ENCODE data around the gene ZNF254. TPM values are rescaled to one million over a fixed set of nuclear protein-coding genes. Genes with fewer than 3 reads are reported as not detected.
"Not testable (repeated sequence)": the region's sequence is repeated elsewhere in the genome, so short reads cannot be mapped to it uniquely, and the experiment has no call there.

ZNF254 gene
- total and polyA plus RNA-seq, 4 donors: 17.2 to 63.0 (median 26.5) TPM

DNA sequence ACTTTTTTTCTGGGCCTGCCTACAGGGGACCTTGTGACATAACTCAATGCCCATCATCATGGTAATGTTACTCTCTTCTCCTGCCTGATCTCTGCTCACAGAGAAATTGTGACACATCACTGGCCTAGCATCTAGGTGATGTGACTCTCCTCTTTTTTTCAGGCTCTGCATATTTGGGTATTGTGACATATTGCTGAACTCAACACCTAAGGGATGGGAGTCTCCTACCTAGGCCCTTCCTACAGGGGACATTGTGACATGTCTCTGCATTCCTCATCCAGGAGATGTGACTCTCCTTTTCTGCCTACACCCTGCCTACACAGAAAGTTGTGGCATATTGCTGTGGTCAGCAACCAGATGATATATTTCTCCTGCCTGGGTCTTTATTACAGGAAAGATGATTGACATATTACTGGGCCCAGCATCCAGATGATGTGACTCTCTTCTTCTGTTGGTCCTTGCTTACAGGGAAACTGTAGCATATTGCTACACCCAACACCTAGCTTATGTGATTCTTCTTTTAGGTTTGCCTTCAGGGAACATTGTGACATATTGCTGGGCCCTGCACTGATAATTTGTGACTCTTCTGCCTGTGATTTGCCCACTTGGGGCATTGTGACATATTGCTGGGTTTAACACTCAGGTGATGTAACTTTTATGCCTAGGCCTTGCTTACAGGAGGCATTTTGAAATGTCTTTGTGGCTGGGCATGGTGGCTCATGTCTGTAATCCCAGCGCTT lies 21.0 kb upstream of the ZNF254 start:
- no peak for DNase-seq (ENCODE audit: low read depth in 4 of 6, low spot score in 6 of 6)
- H3K27ac ChIP-seq (ENCODE audit: low read depth, low read length): no peak overlapping the region
- no peaks in the 10 kb centered on the region for H3K27me3 ChIP-seq (ENCODE audit: control insufficient read depth, insufficient read depth, low read length)
- H3K4me1 ChIP-seq (ENCODE audit: control insufficient read depth, insufficient read depth, low read length): no peaks in the 10 kb centered on the region
- H3K4me3 ChIP-seq (ENCODE audit: low read depth, low read length): no peak overlapping the region
- H3K9me3 ChIP-seq (ENCODE audit: control insufficient read depth, insufficient read depth, low read length): no peaks in the 10 kb centered on the region
- no CpG with 5 or more reads among the region's 1 CpG for WGBS (ENCODE audit: insufficient coverage)
- H3K36me3 ChIP-seq (ENCODE audit: control insufficient read depth, insufficient read depth, low read length): peaks cover 7% of the 10 kb centered on the region

DNA sequence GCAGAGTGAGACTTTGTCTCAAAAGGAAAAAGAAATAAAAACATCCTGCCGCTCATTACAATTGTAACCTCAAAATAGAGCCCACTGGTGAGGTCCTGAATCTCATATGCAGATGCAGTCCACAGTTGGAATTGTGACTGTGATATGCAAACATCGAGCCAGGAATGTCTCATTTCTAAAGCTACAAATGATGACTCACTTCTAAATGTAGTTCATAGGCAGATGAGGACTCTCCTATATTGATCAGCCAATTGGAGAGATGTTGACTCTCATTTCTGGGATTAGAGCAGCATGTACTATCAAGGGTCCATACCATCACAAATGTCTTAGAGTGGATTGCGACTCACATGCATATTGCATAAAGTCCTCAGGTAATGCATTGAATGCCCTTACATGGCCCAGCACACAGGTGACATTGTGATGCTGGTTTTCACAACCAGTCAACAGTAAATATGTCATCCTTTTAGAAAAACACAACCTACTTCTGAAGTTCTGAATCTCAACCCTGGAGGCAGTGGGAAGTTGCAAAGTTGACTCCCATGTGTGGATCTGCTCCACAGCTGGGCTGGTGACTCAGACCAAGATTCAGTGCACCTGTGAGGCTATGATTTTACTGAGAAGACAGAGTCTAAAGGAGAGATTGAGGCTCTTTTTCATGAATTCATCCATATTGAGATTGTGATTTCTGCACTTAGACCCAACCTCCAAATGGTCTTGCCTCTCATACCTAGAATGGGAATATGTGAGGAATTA lies 16.9 kb upstream of the ZNF254 start:
- Histone ChIP-seq H3K27ac (ENCODE audit: low read depth, low read length) (no peak overlapping the region), H3K27me3 (ENCODE audit: control insufficient read depth, insufficient read depth, low read length) (no peaks in the 10 kb centered on the region), H3K36me3 (ENCODE audit: control insufficient read depth, insufficient read depth, low read length) (peaks cover 7% of the 10 kb centered on the region), H3K9me3 (ENCODE audit: control insufficient read depth, insufficient read depth, low read length) (no peaks in the 10 kb centered on the region), H3K4me1 (ENCODE audit: control insufficient read depth, insufficient read depth, low read length) (no peaks in the 10 kb centered on the region), H3K4me3 (ENCODE audit: low read depth, low read length) (no peak overlapping the region)
- no peak for DNase-seq (ENCODE audit: low read depth in 4 of 6, low spot score in 6 of 6)
- WGBS (ENCODE audit: insufficient coverage): 100% methylated on average over 1 of the region's 3 CpGs

DNA sequence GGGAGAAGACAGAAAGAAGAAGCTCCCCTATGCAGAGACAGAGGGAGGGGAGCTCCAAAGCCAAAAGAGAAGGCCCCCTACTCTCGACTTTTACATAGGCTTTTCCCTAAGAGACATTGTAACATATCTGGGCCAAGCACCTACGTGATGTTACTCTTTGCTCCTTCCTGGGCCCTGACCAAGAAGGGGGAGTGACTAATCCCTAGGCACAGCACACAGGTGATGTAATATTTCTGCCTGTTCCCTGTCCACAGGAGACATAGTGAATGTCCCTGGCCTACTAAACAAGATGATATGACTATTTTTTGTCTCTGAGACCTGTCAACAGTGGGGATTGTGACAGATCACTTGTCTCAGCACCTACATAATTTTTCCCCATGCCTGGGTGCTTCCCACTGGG lies 15.9 kb upstream of the ZNF254 start:
- H3K9me3 ChIP-seq (ENCODE audit: control insufficient read depth, insufficient read depth, low read length): no peaks in the 10 kb centered on the region
- no peaks in the 10 kb centered on the region for H3K27me3 ChIP-seq (ENCODE audit: control insufficient read depth, insufficient read depth, low read length)
- 100% methylated on average over 1 of the region's 2 CpGs for WGBS (ENCODE audit: insufficient coverage)
- DNase-seq (ENCODE audit: low read depth in 4 of 6, low spot score in 6 of 6): no peak
- H3K27ac ChIP-seq (ENCODE audit: low read depth, low read length): no peak overlapping the region
- H3K4me1 ChIP-seq (ENCODE audit: control insufficient read depth, insufficient read depth, low read length): no peaks in the 10 kb centered on the region
- no peak overlapping the region for H3K4me3 ChIP-seq (ENCODE audit: low read depth, low read length)
- peaks cover 7% of the 10 kb centered on the region for H3K36me3 ChIP-seq (ENCODE audit: control insufficient read depth, insufficient read depth, low read length)

DNA sequence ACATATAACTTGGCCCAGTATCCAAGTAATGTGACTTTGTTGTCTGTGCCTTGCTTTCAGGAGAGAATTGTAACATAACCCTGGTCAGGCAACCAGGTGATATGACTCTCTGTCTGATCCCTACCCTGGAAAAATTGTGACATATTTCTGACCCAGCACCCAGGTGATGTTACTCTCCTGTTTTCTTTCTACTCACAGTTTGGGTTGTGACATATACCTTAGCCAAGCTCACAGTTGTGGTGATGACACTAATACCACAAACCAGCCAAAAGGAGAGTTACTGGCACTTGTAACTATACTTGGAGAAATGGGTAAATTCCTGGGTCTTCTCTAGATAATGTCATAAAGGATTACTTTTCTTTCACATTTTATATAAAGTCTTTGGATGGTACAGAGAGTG lies 14.3 kb upstream of the ZNF254 start:
- no peak overlapping the region for H3K4me3 ChIP-seq (ENCODE audit: low read depth, low read length)
- H3K9me3 ChIP-seq (ENCODE audit: control insufficient read depth, insufficient read depth, low read length): no peaks in the 10 kb centered on the region
- H3K4me1 ChIP-seq (ENCODE audit: control insufficient read depth, insufficient read depth, low read length): no peaks in the 10 kb centered on the region
- H3K36me3 ChIP-seq (ENCODE audit: control insufficient read depth, insufficient read depth, low read length): peaks cover 6% of the 10 kb centered on the region
- DNase-seq (ENCODE audit: low read depth in 4 of 6, low spot score in 6 of 6): no peak
- no peak overlapping the region for H3K27ac ChIP-seq (ENCODE audit: low read depth, low read length)
- H3K27me3 ChIP-seq (ENCODE audit: control insufficient read depth, insufficient read depth, low read length): no peaks in the 10 kb centered on the region

DNA sequence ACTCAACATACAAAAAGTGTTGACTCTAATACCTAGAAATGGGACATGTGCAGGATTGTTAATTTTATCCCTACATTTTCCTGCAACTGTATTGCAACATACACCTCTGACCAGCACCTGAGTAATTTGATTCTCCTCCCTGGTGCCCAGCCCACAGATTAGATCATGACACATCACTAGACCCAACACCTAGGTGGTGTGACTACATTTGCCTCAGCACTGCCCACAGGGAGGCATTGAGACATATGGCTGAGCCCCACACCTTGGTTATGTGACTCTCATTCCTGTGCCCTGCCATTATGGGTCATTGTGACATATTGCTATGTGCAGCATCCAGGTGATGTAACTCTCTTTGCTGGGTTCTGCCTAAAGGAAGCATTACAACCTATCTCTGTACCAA lies 13.2 kb upstream of the ZNF254 start:
- Histone ChIP-seq H3K36me3 (ENCODE audit: control insufficient read depth, insufficient read depth, low read length) (no peaks in the 10 kb centered on the region), H3K4me1 (ENCODE audit: control insufficient read depth, insufficient read depth, low read length) (no peaks in the 10 kb centered on the region), H3K9me3 (ENCODE audit: control insufficient read depth, insufficient read depth, low read length) (no peaks in the 10 kb centered on the region), H3K4me3 (ENCODE audit: low read depth, low read length) (no peak overlapping the region), H3K27me3 (ENCODE audit: control insufficient read depth, insufficient read depth, low read length) (no peaks in the 10 kb centered on the region), H3K27ac (ENCODE audit: low read depth, low read length) (no peak overlapping the region)
- no peak for DNase-seq (ENCODE audit: low read depth in 4 of 6, low spot score in 6 of 6)

DNA sequence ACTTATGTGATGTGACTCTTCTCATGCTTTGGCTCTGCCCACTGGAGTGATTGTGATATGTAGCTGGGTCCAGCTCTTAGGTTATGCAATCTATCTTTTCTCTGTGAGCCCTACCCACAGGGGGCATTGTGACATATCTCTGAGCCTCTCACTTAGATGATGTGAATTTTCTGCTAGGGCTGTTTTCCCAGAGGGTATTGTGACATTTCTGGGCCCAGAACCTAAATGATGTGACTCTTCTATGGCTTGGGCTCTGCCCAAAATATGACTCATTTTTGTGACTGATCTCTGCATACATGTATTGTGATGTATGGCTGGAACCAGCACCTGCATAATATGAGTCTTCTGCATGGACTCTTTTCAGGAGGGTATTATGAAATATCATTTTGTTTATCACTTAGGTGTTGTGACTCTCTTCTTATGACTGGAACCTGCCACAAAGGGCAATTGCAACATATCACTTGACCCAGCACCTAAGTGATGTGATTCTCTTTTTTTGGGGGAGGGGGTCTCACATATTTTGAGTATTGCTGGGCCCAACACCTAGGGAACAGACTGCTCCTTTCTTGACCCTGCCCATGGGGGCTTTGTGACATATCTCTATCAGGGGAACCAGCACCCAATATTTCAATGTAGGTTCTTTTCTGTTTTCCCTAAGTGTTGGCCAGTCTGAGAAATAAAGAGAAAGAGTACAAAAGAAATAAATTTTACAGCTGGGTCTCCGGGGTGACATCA lies 12.1 kb upstream of the ZNF254 start:
- Histone ChIP-seq H3K4me1 (ENCODE audit: control insufficient read depth, insufficient read depth, low read length) (no peaks in the 10 kb centered on the region), H3K4me3 (ENCODE audit: low read depth, low read length) (no peak overlapping the region), H3K9me3 (ENCODE audit: control insufficient read depth, insufficient read depth, low read length) (no peaks in the 10 kb centered on the region), H3K36me3 (ENCODE audit: control insufficient read depth, insufficient read depth, low read length) (no peaks in the 10 kb centered on the region), H3K27me3 (ENCODE audit: control insufficient read depth, insufficient read depth, low read length) (no peaks in the 10 kb centered on the region), H3K27ac (ENCODE audit: low read depth, low read length) (no peak overlapping the region)
- DNase-seq (ENCODE audit: low read depth in 4 of 6, low spot score in 6 of 6): no peak
- 50% methylated on average over 1 of the region's 1 CpG for WGBS (ENCODE audit: insufficient coverage)

DNA sequence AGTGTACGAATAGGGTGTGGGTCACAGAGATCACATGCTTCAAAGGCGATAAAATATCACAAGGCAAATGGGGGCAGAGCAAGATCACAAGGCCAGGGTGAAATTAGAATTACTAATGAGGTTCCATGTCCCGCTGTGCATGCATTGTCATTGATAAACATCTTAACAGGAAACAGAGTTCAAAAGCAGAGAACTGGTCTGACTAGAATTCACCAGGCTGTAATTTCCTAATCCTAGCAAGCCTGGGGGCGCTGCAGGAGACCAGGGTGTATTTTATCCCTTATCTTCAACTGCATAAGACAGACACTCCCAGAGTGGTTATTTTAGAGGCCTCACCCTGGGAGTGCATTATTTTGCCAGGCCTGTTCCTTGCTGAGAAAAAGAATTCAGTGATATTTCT lies 11.5 kb upstream of the ZNF254 start:
- not testable (repeated sequence) for H3K36me3 ChIP-seq (ENCODE audit: control insufficient read depth, insufficient read depth, low read length); DNase-seq (ENCODE audit: low read depth in 4 of 6, low spot score in 6 of 6); H3K9me3 ChIP-seq (ENCODE audit: control insufficient read depth, insufficient read depth, low read length); H3K4me3 ChIP-seq (ENCODE audit: low read depth, low read length); H3K27me3 ChIP-seq (ENCODE audit: control insufficient read depth, insufficient read depth, low read length); H3K4me1 ChIP-seq (ENCODE audit: control insufficient read depth, insufficient read depth, low read length); H3K27ac ChIP-seq (ENCODE audit: low read depth, low read length)
- WGBS (ENCODE audit: insufficient coverage): 43% methylated on average over 2 of the region's 4 CpGs

DNA sequence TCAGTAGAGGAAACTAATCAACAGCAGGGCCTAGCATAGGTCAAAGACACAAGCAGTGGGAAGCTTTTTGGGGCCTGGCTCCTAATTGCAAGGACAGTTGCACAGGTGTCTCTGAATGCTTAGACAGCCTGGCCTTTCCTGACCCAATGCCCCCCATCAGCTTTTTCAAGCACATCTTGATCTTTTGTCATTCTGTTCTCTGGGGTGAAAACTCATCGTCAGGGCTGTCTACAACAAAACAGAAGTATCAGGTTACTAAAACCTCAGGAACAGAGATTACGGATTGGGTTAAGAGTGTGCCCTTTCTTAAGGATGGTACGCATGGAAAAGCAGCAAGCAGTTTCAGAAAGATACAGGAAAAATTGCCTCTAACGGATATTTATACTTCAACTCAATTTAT lies 8.3 kb upstream of the ZNF254 start:
- Histone ChIP-seq H3K4me1 (ENCODE audit: control insufficient read depth, insufficient read depth, low read length) (no peaks in the 10 kb centered on the region), H3K9me3 (ENCODE audit: control insufficient read depth, insufficient read depth, low read length) (no peaks in the 10 kb centered on the region), H3K27ac (ENCODE audit: low read depth, low read length) (no peak overlapping the region), H3K36me3 (ENCODE audit: control insufficient read depth, insufficient read depth, low read length) (no peaks in the 10 kb centered on the region), H3K4me3 (ENCODE audit: low read depth, low read length) (no peak overlapping the region), H3K27me3 (ENCODE audit: control insufficient read depth, insufficient read depth, low read length) (no peaks in the 10 kb centered on the region)
- 33% methylated on average over 1 of the region's 4 CpGs for WGBS (ENCODE audit: insufficient coverage)
- no peak for DNase-seq (ENCODE audit: low read depth in 4 of 6, low spot score in 6 of 6)

DNA sequence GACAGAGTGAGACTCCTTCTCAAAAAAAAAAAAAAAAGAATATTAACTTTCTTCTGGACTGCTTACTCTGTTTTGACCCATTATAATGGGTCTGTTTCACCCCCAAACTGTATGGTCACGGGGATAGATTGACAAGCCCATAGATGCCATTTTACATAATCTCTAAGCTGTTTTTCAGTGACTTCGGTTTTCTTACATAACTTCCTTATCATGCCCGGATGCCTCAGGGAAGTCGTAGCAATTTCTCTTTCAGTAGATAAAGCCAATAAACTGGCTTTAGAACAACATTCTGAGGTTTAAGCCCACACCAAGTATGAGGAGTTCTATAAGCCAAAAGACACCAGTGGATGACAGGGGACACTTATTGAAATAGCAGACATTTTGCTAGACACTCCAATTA lies 5.9 kb upstream of the ZNF254 start:
- Histone ChIP-seq H3K4me3 (ENCODE audit: low read depth, low read length) (no peak overlapping the region), H3K27me3 (ENCODE audit: control insufficient read depth, insufficient read depth, low read length) (no peaks in the 10 kb centered on the region), H3K4me1 (ENCODE audit: control insufficient read depth, insufficient read depth, low read length) (no peaks in the 10 kb centered on the region), H3K9me3 (ENCODE audit: control insufficient read depth, insufficient read depth, low read length) (no peaks in the 10 kb centered on the region), H3K36me3 (ENCODE audit: control insufficient read depth, insufficient read depth, low read length) (no peaks in the 10 kb centered on the region), H3K27ac (ENCODE audit: low read depth, low read length) (no peak overlapping the region)
- no peak for DNase-seq (ENCODE audit: low read depth in 4 of 6, low spot score in 6 of 6)
- 90% methylated on average over 3 of the region's 4 CpGs for WGBS (ENCODE audit: insufficient coverage)

All from spinal cord (tissue), 10 donors.